GM18507 (cell line): ENCODE results near the gene ENPP7.
"Not testable (repeated sequence)": the region's sequence is repeated elsewhere in the genome, so short reads cannot be mapped to it uniquely, and the experiment has no call there.

Experiments
- DNase-seq: peaks from one replicate; pipeline ENCODE4 v3.0.0; 2011; ENCODE audit warnings: low read depth; ENCODE audit not compliant: insufficient read length; ENCODE audit errors: extremely low spot score
- FAIRE-seq: peaks from 2 replicates; lab custom pipeline; 2011; peaks lifted over from hg19 to GRCh38; lab: Jason Lieb, UNC

ENPP7 gene

DNA sequence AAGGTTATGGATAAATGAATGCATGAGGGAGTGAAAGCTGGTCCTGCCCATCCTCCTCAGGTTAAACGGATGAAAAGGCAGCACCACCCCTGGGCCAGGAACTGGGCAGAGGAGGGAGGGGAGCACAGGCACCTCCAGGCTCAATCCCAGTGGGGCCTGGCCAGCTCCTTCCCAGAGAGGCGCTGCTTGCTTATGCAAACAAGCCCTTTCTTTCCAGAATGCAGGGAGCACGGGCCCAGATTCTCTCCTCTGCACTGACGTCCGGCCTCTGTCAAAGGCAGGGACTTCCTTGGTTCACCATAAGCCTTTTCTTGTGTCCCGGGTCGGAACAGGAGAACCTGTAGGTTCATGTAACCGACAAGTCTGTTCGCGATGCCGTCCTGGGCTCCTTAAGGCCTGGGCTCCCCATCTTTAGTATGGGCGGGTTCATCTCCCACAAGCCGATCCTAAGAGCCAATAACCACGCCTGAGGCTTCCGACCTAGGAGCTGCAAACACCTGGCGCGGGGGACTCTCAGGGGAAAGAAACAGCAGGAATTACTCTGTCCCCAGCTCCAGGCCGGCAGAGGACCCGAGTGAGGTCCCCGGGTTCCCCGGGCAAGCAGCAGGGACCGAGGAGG lies 16.3 kb downstream of the ENPP7 start:
- FAIRE-seq (no peak), DNase-seq (no peak)

DNA sequence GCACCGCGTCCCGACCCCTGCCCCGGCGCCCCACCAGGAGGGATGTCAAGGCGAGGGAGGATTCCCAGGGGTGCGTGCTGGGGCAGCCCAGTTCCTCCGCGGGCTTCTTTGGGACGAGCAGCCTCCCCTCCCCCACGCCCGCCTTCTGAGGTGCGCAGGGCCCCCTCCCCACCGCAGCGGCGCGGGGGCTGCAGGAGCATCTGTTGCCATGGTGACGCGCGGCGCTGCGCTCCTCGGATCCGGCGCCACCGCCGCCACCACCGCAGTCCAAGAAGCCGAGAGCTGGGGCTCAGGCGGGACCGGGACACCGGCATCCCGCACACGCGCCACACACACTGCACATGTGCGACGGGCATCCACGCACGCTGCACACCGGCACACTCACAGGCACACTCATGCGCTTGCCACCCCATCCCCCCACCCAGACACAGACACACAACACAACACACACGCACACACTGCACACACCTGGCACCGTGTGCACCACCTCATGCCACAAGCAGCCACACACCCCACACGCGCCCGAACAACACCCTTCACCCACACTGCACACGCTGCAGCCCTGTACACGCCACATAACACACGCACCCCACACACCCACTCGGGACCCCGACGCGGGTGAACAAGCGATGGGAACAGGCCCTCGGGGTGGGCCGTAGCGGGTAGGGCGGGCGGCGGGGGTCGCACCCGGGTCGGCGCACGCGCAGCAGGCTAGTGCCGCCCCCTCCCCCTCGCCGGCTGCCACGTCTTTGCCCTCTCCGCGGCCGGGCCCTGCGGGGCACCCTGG lies 17.0 kb downstream of the ENPP7 start:
- DNase-seq, result no peak
- FAIRE-seq, result no peak

- no peak for DNase-seq
- FAIRE-seq, result no peak
Observed at GRCh38 chr17:79748295-79749099, 17.8 kb downstream of the ENPP7 start.

DNA sequence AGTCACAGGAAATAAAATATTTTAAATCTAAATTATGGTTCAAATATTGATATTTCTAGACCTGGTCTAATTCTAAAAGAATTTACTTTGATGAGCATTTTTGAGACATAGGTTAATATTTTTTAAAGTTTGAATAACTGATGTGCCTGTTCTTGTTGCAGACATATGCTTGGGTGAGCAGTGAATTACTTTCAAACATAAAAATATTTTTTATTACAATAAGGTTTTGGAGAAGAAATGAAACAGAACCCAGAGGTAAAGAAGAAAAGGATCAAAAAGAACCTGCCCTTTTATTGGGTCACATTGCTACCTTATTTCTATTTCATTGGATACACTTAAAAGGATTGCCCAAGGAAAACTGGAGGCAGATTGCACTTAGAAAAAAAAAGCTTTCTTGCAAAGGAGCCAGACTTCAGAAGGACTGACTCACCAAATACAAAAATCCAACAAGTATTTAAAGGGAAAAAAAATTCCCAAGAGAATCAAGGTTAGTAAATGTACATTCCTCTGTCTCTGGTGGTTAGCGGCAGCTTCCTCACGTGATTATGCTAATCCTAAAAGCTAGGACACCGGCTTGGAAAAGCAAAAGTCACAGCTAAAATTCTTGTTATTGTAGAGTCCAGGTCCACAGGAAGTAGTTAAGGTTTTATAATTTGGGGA lies 18.5 kb downstream of the ENPP7 start:
- FAIRE-seq, result no peak
- no peak for DNase-seq

DNA sequence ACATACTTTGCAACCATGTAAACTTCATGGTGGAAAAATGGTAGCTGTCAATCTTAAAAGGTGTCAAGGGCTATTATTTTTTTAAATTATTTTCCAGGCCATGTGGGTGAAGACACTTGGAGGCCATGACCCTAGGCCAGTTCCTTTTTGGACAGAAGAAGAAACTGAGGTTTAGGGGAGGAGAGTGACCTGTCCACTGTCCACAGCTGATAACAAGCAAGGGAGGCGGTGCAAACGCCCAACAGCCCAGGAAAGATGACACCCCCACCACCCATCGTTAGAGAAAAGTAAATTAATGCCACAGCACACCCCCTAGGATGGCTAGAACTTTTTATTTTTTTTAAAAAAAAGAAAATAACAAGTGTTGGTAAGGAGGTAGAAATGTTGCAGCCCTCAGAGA lies 19.2 kb downstream of the ENPP7 start:
- no peak for FAIRE-seq
- no peak for DNase-seq

DNA sequence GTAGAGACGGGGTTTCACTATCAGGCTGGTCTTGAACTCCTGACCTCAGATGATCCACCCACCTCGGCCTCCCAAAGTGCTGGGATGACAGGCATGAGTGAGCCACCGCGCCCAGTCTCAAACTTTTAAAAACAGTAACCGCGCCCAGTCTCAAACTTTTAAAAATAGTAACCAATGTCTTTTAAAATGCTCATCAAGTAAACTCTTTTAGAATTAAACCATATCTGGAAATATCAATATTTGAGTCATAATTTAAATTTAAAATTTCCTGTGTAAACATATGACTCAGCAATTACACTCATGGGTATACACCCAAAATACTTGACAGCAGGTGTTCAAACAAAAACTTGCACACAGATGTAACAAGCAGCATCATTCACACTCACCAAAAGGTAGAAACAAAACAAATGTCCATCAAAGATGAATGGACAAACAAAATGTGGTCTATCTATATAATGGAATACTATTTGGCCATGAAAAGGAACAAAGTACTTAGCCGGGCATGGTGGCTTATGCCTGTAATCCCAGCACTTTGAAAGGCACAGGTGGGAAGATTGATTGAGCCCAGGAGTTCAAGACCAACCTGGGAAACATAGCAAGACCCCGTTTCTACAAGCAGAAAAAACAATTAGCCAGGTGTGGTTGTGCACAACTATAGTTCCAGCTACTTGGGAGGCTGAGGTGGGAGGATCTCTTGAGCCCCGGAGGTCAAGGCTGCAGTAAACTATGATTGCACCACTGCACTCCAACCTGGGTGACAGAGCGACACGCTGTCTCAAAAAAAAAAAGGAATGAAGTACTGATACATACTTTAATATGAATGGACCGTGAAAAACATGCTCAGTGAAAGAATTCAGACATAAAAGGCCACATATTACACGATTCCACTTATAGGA lies 20.2 kb downstream of the ENPP7 start:
- no peak for DNase-seq
- no peak for FAIRE-seq

- FAIRE-seq (no peak), DNase-seq (no peak)
Observed at GRCh38 chr17:79752175-79752574, 21.4 kb downstream of the ENPP7 start.

- FAIRE-seq (no peak), DNase-seq (no peak)
Observed at GRCh38 chr17:79754370-79754769, 23.6 kb downstream of the ENPP7 start.

GRCh38 chr17:79754903-79755302 lies 24.2 kb downstream of the ENPP7 start:
- not testable (repeated sequence) for FAIRE-seq, DNase-seq

DNA sequence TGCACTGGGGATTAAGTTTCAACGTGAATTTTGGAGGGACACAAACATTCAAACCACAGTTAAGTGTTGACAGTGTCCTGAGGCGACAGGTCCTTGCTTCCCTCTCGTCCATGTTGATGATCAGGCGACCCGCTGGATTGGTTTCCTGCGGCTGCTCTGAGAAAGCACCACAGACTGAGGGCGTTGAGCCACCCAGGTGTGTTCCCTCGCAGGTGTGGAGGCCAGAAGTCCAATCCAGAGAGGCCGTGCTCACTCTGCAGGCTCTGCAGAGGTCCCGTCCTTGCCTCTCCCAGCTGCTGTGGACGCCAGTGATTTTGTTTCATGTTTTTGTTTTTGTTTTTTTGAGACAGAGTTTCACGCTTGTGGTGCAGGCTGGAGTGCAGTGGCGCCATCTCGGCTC lies 24.8 kb downstream of the ENPP7 start:
- FAIRE-seq, result no peak
- no peak for DNase-seq

- FAIRE-seq, result no peak
- no peak for DNase-seq
Observed at GRCh38 chr17:79757140-79757745, 26.5 kb downstream of the ENPP7 start.

GRCh38 chr17:79758271-79758670 lies 27.5 kb downstream of the ENPP7 start:
- no peak for FAIRE-seq
- no peak for DNase-seq

DNA sequence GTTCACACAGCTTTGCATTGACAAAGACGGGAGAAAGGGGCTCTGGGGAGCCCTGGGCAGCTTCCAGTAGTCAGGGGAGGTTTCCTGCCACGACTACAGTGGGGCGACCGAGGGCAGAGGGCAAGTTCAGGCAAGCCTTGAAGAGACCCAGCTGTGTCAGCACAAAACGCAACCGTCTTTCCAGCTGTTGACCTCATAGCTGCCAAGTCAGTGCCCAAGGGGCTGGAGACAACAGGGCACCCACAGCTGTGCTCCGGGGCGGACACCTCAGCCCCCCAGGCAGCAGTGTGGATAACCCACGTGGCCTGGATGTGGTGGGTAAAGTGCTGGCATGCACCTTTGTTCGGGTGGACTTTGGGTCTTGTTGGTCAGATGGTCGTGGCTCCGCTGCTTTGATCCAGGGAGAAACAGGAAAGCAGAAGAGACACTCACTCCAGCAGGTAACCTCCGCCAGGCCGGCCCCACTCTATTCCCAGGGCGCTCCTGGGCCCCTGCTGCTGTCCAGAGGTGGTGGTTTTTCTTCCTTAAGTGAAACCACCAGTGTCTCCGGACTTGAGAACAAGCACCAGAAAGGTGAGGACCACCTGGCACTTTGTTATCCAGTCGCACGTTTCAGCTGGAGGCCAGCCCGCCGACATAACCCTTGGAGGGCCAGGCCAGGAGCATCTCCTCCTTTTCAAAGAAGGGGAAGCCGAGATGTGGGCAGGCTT lies 29.6 kb downstream of the ENPP7 start:
- DNase-seq (no peak), FAIRE-seq (no peak)

DNA sequence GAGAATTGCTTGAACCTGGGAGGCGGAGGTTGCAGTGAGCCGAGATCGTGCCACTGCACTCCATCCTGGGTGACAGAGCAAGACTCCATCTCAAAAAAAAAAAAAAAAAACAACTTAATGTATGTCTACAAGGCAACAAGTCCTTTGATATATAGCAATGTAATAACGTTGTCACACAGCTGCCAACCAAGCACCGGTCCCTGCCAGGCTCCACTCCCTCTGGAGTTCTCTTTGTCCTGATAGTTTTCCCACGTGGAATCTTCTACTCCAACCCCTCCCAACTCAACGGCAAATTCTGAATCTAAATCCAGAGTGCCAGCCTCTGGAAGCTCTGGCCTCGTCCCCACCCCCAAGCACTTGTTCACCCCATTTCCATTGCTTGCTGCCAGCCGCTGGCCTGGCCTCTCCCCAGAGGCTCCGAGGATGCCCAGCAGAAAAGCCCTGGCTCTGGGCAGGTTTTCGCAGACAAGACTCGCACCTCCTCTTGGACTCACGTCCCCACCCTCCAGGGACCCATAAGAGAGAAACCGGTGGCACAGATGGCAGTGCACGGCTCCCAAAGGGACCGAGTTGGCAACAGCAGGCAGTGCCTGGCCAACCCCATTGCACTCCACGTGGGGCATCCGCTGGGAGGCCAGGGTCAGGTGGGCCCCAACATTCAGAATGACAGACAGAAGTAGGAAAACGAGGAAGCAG lies 31.3 kb downstream of the ENPP7 start:
- FAIRE-seq (no peak), DNase-seq (no peak)

GRCh38 chr17:79765708-79766107 lies 35.0 kb downstream of the ENPP7 start:
- FAIRE-seq, result no peak
- DNase-seq, result no peak

DNA sequence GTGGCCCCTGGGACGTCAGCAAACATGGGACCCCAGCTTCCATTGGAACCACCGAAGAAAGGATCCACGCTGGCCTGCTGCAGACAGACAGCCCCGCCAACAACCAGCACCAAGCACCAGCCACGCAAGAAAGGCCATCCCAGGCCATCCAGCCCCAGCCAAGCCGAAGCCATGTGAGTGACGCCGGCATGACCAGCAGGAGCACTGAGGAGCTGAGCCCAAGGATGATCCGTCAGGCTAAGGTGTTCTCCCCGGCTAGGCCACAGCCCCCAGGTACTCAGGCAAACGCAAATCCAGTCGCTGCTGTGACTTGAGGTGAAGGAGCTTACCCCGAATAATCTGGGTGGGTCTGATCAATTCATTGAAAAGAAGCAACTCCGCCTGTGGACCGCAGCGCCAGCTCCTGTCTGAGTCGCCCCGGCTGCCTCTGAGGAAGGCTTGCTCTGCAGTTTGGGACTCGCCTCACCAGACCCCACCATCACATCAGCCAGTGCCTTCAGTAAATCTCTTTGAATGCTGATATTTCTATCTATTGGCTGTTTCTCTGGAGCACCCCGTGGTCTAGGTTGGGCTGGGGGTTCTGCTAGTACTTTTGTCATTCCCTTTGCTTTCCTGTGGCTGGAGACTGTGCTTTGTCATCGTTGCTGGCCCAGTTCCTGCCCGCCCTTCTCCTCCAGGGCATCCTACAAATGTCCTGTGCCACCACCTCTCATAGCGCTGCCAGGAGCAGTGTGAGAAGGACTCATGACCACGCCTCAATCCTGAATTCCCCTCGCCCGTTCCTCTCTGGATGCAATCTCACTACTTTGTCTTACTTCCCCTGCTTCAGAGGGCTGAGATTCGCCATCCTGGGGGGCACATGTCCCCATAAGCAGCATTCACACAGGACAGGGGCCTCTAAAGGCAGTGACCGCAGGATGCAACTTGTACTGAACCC lies 39.1 kb downstream of the ENPP7 start:
- no peak for DNase-seq

More for the DNA sequence above, 39.1 kb downstream of the ENPP7 start:
- no peak for FAIRE-seq
